OCI-LY1 (cell line): ENCODE results near the gene PTPRG.

Experiments
- EZH2 ChIP-seq: fragments of 200-600 bp; sonication (generic), shearing (Covaris generic); IDR thresholded peaks from 2 replicates; pipeline ENCODE4 v1.8.0; 2017; ENCODE audit warnings: borderline replicate concordance, mixed run types, mild to moderate bottlenecking, antibody characterized with exemption, low read length, moderate library complexity, mixed read lengths
- TF ChIP-seq, protein P1 (sequence below): fragments of 200-600 bp; sonication (generic), shearing (Covaris generic); IDR thresholded peaks from 2 replicates; pipeline ENCODE4 v1.5.1; 2017; ENCODE audit warnings: mild to moderate bottlenecking, antibody characterized with exemption, low read length, moderate library complexity, mixed read lengths

DNA sequence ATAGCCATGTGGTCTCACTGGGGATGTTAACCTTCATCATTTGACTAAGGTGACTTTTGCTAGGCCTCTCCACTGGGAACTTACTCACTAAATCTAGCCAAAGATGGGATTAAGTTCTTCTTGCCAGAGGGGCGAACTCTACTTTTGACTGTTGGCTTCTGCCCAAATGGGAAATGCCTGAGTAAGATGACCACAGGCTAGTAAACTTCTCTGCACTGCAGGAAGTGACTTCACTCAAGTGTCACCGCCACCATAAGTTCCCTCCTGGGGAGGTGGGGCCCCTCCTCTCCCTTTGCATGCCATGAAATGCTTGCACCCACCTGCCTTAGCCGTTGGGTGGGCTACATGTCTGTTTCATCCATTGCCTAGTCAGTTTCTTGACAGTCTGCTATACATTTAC is 423.6 kb downstream of the PTPRG start:
- TF ChIP-seq, protein P1, sequence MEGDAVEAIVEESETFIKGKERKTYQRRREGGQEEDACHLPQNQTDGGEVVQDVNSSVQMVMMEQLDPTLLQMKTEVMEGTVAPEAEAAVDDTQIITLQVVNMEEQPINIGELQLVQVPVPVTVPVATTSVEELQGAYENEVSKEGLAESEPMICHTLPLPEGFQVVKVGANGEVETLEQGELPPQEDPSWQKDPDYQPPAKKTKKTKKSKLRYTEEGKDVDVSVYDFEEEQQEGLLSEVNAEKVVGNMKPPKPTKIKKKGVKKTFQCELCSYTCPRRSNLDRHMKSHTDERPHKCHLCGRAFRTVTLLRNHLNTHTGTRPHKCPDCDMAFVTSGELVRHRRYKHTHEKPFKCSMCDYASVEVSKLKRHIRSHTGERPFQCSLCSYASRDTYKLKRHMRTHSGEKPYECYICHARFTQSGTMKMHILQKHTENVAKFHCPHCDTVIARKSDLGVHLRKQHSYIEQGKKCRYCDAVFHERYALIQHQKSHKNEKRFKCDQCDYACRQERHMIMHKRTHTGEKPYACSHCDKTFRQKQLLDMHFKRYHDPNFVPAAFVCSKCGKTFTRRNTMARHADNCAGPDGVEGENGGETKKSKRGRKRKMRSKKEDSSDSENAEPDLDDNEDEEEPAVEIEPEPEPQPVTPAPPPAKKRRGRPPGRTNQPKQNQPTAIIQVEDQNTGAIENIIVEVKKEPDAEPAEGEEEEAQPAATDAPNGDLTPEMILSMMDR = no peak
- TF ChIP-seq EZH2 = no peak
